ENCODE measurements around the gene FDXR.
"Not testable (repeated sequence)": the region's sequence is repeated elsewhere in the genome, so short reads cannot be mapped to it uniquely, and the experiment has no call there.

The FDXR gene

GRCh38 chr17:74907012-74907411 lies 34.2 kb upstream of the FDXR start:
- TF ChIP-seq CTCF (IDR thresholded peaks at IDR 0.05; ENCODE audit: low read depth, low read length, missing control alignments), result no peak
- no peak for DNase-seq (ENCODE audit: extremely low read depth, low read depth)

GRCh38 chr17:74906214-74906793 lies 33.5 kb upstream of the FDXR start:
- H3K4me3 ChIP-seq (replicated peaks; ENCODE audit: low read depth, low read length); DNase-seq (ENCODE audit: extremely low read depth, low read depth): not testable (repeated sequence)

More at GRCh38 chr17:74907012-74907411, 34.2 kb upstream of the FDXR start:
- H3K4me3 ChIP-seq (replicated peaks; ENCODE audit: low read depth, low read length), result no peak overlapping the region

- DNase-seq (ENCODE audit: extremely low read depth, low read depth), result no peak
These were observed 32.1 kb upstream of the FDXR start for GRCh38 chr17:74904687-74905409.

GRCh38 chr17:74903671-74904070 lies 30.9 kb upstream of the FDXR start:
- DNase-seq (ENCODE audit: extremely low read depth, low read depth), result no peak

More at GRCh38 chr17:74904687-74905409, 32.1 kb upstream of the FDXR start:
- TF ChIP-seq CTCF (IDR thresholded peaks at IDR 0.05; ENCODE audit: low read depth, low read length, missing control alignments), result no peak
- no peak overlapping the region for H3K4me3 ChIP-seq (replicated peaks; ENCODE audit: low read depth, low read length)

GRCh38 chr17:74903034-74903433 lies 30.2 kb upstream of the FDXR start:
- DNase-seq (ENCODE audit: extremely low read depth, low read depth), result no peak
- H3K4me3 ChIP-seq (replicated peaks; ENCODE audit: low read depth, low read length), result no peak overlapping the region
- no peak for TF ChIP-seq CTCF (IDR thresholded peaks at IDR 0.05; ENCODE audit: low read depth, low read length, missing control alignments)

More at GRCh38 chr17:74903671-74904070, 30.9 kb upstream of the FDXR start:
- no peak for TF ChIP-seq CTCF (IDR thresholded peaks at IDR 0.05; ENCODE audit: low read depth, low read length, missing control alignments)
- no peak overlapping the region for H3K4me3 ChIP-seq (replicated peaks; ENCODE audit: low read depth, low read length)

- H3K4me3 ChIP-seq (replicated peaks; ENCODE audit: low read depth, low read length), result no peak overlapping the region
- DNase-seq (ENCODE audit: extremely low read depth, low read depth), result no peak
- TF ChIP-seq CTCF (IDR thresholded peaks at IDR 0.05; ENCODE audit: low read depth, low read length, missing control alignments), result no peak
These were observed 28.8 kb upstream of the FDXR start for GRCh38 chr17:74901353-74902135.

GRCh38 chr17:74900208-74900607 lies 27.4 kb upstream of the FDXR start:
- TF ChIP-seq CTCF (IDR thresholded peaks at IDR 0.05; ENCODE audit: low read depth, low read length, missing control alignments), result no peak
- H3K4me3 ChIP-seq (replicated peaks; ENCODE audit: low read depth, low read length), result no peak overlapping the region

More at GRCh38 chr17:74900208-74900607, 27.4 kb upstream of the FDXR start:
- DNase-seq (ENCODE audit: extremely low read depth, low read depth), result no peak

All from HFF-Myc (cell line).